OCI-LY1 (cell line): Measurements from ENCODE around the gene CDYL2.

Experiments
- EZH2 ChIP-seq: fragments of 200-600 bp; sonication (generic), shearing (Covaris generic); IDR thresholded peaks from 2 replicates; pipeline ENCODE4 v1.8.0; 2017; ENCODE audit warnings: borderline replicate concordance, mixed run types, mild to moderate bottlenecking, antibody characterized with exemption, low read length, moderate library complexity, mixed read lengths
- TF ChIP-seq, protein P1 (sequence below): fragments of 200-600 bp; sonication (generic), shearing (Covaris generic); IDR thresholded peaks from 2 replicates; pipeline ENCODE4 v1.5.1; 2017; ENCODE audit warnings: mild to moderate bottlenecking, antibody characterized with exemption, low read length, moderate library complexity, mixed read lengths

GRCh38 chr16:80719573-80719972 lies 84.8 kb downstream of the CDYL2 start:
- TF ChIP-seq, protein P1, sequence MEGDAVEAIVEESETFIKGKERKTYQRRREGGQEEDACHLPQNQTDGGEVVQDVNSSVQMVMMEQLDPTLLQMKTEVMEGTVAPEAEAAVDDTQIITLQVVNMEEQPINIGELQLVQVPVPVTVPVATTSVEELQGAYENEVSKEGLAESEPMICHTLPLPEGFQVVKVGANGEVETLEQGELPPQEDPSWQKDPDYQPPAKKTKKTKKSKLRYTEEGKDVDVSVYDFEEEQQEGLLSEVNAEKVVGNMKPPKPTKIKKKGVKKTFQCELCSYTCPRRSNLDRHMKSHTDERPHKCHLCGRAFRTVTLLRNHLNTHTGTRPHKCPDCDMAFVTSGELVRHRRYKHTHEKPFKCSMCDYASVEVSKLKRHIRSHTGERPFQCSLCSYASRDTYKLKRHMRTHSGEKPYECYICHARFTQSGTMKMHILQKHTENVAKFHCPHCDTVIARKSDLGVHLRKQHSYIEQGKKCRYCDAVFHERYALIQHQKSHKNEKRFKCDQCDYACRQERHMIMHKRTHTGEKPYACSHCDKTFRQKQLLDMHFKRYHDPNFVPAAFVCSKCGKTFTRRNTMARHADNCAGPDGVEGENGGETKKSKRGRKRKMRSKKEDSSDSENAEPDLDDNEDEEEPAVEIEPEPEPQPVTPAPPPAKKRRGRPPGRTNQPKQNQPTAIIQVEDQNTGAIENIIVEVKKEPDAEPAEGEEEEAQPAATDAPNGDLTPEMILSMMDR, result no peak
- no peak for TF ChIP-seq EZH2
